ENCODE data around the gene VEZT. TPM values are rescaled to one million over a fixed set of nuclear protein-coding genes. Genes with fewer than 3 reads are reported as not detected.

VEZT gene
- total RNA-seq, 1 donor: 77.1 TPM

GRCh38 chr12:95266254-95266653 lies 48.6 kb downstream of the VEZT start:
- Histone ChIP-seq H3K27me3 (ENCODE audit: insufficient read depth, low read length) (no peaks in the 10 kb centered on the region), H3K4me1 (ENCODE audit: insufficient read depth, low read length) (no peaks in the 10 kb centered on the region), H3K27ac (ENCODE audit: low read depth, low read length) (no peak overlapping the region), H4K20me1 (ENCODE audit: insufficient read depth, low read length) (no peaks in the 10 kb centered on the region), H3K4me2 (ENCODE audit: insufficient read depth, low read length) (no peak overlapping the region), H3K9me3 (ENCODE audit: low read depth, low read length) (no peaks in the 10 kb centered on the region), H3K79me2 (ENCODE audit: insufficient read depth, low read length) (no peaks in the 10 kb centered on the region), H2AFZ (ENCODE audit: low read length) (no peak overlapping the region), H3K4me3 (ENCODE audit: insufficient read depth, low read length) (no peak overlapping the region), H3K36me3 (ENCODE audit: insufficient read depth, low read length) (peaks cover 31% of the 10 kb centered on the region)
- DNase-seq (ENCODE audit: insufficient read length, low spot score, missing footprints): no peak
- no peak for TF ChIP-seq CTCF (IDR thresholded peaks at IDR 0.05; ENCODE audit: extremely low read depth, low read depth, low read length)

- H3K4me2 ChIP-seq (ENCODE audit: insufficient read depth, low read length): no peak overlapping the region
- no peaks in the 10 kb centered on the region for H3K27me3 ChIP-seq (ENCODE audit: insufficient read depth, low read length)
- H3K36me3 ChIP-seq (ENCODE audit: insufficient read depth, low read length): peaks cover 29% of the 10 kb centered on the region
- no peak for TF ChIP-seq CTCF (IDR thresholded peaks at IDR 0.05; ENCODE audit: extremely low read depth, low read depth, low read length)
- H4K20me1 ChIP-seq (ENCODE audit: insufficient read depth, low read length): no peaks in the 10 kb centered on the region
- no peak for DNase-seq (ENCODE audit: insufficient read length, low spot score, missing footprints)
- H3K9me3 ChIP-seq (ENCODE audit: low read depth, low read length): no peaks in the 10 kb centered on the region
- no peak overlapping the region for H2AFZ ChIP-seq (ENCODE audit: low read length)
- no peak overlapping the region for H3K27ac ChIP-seq (ENCODE audit: low read depth, low read length)
- H3K4me1 ChIP-seq (ENCODE audit: insufficient read depth, low read length): no peaks in the 10 kb centered on the region
- H3K79me2 ChIP-seq (ENCODE audit: insufficient read depth, low read length): peaks cover 2% of the 10 kb centered on the region
- no peak overlapping the region for H3K4me3 ChIP-seq (ENCODE audit: insufficient read depth, low read length)
Measured at GRCh38 chr12:95269892-95270291, 52.3 kb downstream of the VEZT start.

- H3K79me2 ChIP-seq (ENCODE audit: insufficient read depth, low read length): peaks cover 2% of the 10 kb centered on the region
Measured at GRCh38 chr12:95271465-95271864, 53.9 kb downstream of the VEZT start.

GRCh38 chr12:95277139-95277538 lies 59.5 kb downstream of the VEZT start:
- H3K9me3 ChIP-seq (ENCODE audit: low read depth, low read length): no peaks in the 10 kb centered on the region
- H3K4me2 ChIP-seq (ENCODE audit: insufficient read depth, low read length): no peak overlapping the region
- DNase-seq (ENCODE audit: insufficient read length, low spot score, missing footprints): no peak
- H3K4me3 ChIP-seq (ENCODE audit: insufficient read depth, low read length): no peak overlapping the region
- H3K27ac ChIP-seq (ENCODE audit: low read depth, low read length): no peak overlapping the region
- H3K4me1 ChIP-seq (ENCODE audit: insufficient read depth, low read length): peaks cover 12% of the 10 kb centered on the region
- no peak overlapping the region for H2AFZ ChIP-seq (ENCODE audit: low read length)
- H3K36me3 ChIP-seq (ENCODE audit: insufficient read depth, low read length): peaks cover 13% of the 10 kb centered on the region
- H4K20me1 ChIP-seq (ENCODE audit: insufficient read depth, low read length): no peaks in the 10 kb centered on the region
- no peaks in the 10 kb centered on the region for H3K27me3 ChIP-seq (ENCODE audit: insufficient read depth, low read length)
- peaks cover 2% of the 10 kb centered on the region for H3K79me2 ChIP-seq (ENCODE audit: insufficient read depth, low read length)
- TF ChIP-seq CTCF (IDR thresholded peaks at IDR 0.05; ENCODE audit: extremely low read depth, low read depth, low read length): no peak

More at GRCh38 chr12:95271465-95271864, 53.9 kb downstream of the VEZT start:
- Histone ChIP-seq H3K4me3 (ENCODE audit: insufficient read depth, low read length) (no peak overlapping the region), H4K20me1 (ENCODE audit: insufficient read depth, low read length) (no peaks in the 10 kb centered on the region), H3K27ac (ENCODE audit: low read depth, low read length) (no peak overlapping the region), H2AFZ (ENCODE audit: low read length) (no peak overlapping the region), H3K9me3 (ENCODE audit: low read depth, low read length) (no peaks in the 10 kb centered on the region), H3K36me3 (ENCODE audit: insufficient read depth, low read length) (peaks cover 31% of the 10 kb centered on the region), H3K4me1 (ENCODE audit: insufficient read depth, low read length) (no peaks in the 10 kb centered on the region), H3K4me2 (ENCODE audit: insufficient read depth, low read length) (no peak overlapping the region), H3K27me3 (ENCODE audit: insufficient read depth, low read length) (no peaks in the 10 kb centered on the region)
- TF ChIP-seq CTCF (IDR thresholded peaks at IDR 0.05; ENCODE audit: extremely low read depth, low read depth, low read length): no peak
- DNase-seq (ENCODE audit: insufficient read length, low spot score, missing footprints): no peak

Data from osteoblast (primary cell).